SIG-M5 treated with dmso at 0.1 percent for 504 hours (cell line): ENCODE data around the gene DENND4B.
"Not testable (repeated sequence)": the region's sequence is repeated elsewhere in the genome, so short reads cannot be mapped to it uniquely, and the experiment has no call there.

Source experiments
- DNase-seq: peaks from one replicate; lab custom pipeline; 2025; ENCODE audit not compliant: unreplicated experiment; lab: John Stamatoyannopoulos, UW

The DENND4B gene

GRCh38 chr1:153929426-153929825 lies 17.1 kb downstream of the DENND4B start:
- DNase-seq, result no peak

GRCh38 chr1:153928791-153929341 lies 17.7 kb downstream of the DENND4B start:
- DNase-seq, result no peak

- DNase-seq, result no peak
Measured at GRCh38 chr1:153928245-153928644, 18.3 kb downstream of the DENND4B start.

GRCh38 chr1:153926405-153926804 lies 20.1 kb downstream of the DENND4B start:
- no peak for DNase-seq

- peak; percentile 100 for DNase-seq
Measured at GRCh38 chr1:153922972-153923925, 23.3 kb downstream of the DENND4B start, which contains the start of gene GATAD2B. Gene GATAD2B, minus strand, starts transcription at chr1:153922972. Its CDS starts 94,625 bp downstream, at chr1:153828347.

- DNase-seq, result peak; percentile 77
Measured at GRCh38 chr1:153922076-153922971, 24.2 kb downstream of the DENND4B start.

- DNase-seq, result peak; percentile 54
Measured at GRCh38 chr1:153921803-153922075, 24.8 kb downstream of the DENND4B start.

- no peak for DNase-seq
Measured at GRCh38 chr1:153921080-153921802, 25.3 kb downstream of the DENND4B start.

GRCh38 chr1:153919876-153920852 lies 26.4 kb downstream of the DENND4B start:
- peak; percentile 68 for DNase-seq

GRCh38 chr1:153916297-153916696 lies 30.2 kb downstream of the DENND4B start:
- no peak for DNase-seq

GRCh38 chr1:153912349-153912748 lies 34.2 kb downstream of the DENND4B start:
- no peak for DNase-seq

GRCh38 chr1:153910560-153910959 lies 36.0 kb downstream of the DENND4B start:
- DNase-seq, result not testable (repeated sequence)

- DNase-seq, result no peak
Measured at GRCh38 chr1:153908071-153908470, 38.4 kb downstream of the DENND4B start.

GRCh38 chr1:153907134-153907533 lies 39.4 kb downstream of the DENND4B start:
- no peak for DNase-seq

GRCh38 chr1:153906396-153906795 lies 40.1 kb downstream of the DENND4B start:
- no peak for DNase-seq

GRCh38 chr1:153905908-153906307 lies 40.6 kb downstream of the DENND4B start:
- not testable (repeated sequence) for DNase-seq

- DNase-seq, result no peak
Measured at GRCh38 chr1:153903841-153904455, 42.6 kb downstream of the DENND4B start.

- DNase-seq, result no peak
Measured at GRCh38 chr1:153899509-153899908, 47.0 kb downstream of the DENND4B start.

GRCh38 chr1:153895866-153896265 lies 50.7 kb downstream of the DENND4B start:
- DNase-seq, result not testable (repeated sequence)
